ENCODE results near the gene COL11A1.

The COL11A1 gene

DNA sequence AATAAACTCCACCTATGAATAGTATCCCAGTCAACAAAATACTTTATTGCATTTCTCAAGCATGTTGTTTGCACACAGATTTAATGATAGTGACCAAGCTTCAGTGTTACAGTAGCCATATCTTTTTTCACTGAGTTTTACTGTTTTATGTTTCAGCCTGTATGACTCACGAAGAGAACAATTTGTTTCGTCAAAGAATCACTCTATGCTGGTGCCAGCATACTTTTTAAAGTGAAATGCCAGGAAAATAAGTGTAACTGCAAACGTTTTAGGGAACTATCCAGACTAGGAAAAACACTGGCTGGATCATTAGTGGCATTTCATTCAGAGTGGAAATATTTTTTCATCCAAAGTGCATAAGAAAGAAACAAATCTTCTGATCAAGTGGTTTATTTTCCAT is 210.8 kb downstream of the COL11A1 start:
- DNase-seq: peak in 1 of 2 experiments; percentile 38

DNA sequence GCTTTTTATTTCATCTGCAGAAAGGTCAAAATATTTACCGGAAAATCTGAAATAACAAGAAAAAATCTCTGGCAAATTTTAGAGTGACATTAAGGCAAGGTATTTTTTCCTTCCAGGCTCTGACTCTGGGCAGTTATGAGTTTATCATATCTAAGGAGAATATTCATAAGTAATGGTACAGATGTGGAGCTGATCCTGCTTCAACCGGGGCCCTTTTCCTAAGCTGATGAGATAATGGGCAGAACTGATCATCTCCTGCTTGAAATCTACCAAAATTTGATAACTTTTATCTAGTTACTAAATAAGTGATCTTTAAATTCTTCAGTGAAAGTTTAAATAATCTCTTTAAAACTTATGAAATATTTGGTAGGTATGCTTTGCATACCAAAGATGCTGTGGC is 211.6 kb downstream of the COL11A1 start:
- no peak for DNase-seq

DNA sequence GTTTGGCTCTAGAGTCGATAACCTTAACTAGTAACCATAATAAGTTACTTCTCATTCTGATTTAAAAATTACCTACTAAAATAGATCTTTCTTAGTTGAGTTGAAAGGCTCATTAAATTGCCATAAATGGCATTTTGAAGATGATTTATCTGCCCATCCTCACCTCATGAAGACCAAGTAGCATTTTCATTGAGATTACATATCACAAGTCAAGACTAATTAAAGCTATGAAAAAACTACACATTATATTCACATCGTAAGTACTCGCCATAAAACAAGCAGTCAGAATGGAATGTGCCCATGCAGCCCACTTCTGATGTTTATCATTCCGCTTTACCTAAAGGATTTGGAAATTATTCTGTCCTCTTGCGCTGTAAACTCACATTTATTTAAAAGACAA is 212.0 kb downstream of the COL11A1 start:
- DNase-seq: no peak

DNA sequence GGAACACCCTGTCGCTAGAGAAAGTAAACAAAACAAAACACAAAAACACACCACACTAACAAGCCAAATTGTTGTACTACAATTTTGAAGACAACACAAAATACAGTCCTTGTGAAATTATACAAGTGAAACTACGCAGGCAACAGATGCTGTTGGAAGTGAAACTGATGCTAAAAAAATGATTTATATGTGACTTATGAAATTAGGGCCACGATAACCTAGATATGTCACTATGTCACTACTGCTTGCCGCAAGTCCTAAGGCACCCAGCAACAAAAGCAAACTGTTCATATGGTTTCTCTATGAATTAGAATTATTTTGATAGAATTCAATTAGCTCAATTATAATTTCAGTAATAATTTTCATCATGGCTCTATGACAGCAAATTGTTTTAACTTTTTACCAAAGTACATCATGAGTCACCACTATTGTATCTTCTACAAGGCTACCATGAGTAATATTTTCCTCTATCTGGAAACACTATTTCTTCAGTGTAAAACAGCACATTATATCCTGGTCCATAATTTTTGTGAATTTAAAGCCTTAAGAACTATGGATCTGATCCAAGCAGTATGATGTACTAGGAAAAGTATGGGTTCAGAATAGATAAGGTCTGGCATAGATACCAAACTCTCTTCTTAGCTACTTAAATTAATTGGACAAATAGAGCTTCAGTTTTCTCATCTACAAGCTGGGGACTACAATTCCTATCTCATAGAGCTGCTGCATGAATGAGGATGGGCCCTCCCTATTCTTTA is 216.3 kb downstream of the COL11A1 start:
- DNase-seq: peak; percentile 13 to 37

DNA sequence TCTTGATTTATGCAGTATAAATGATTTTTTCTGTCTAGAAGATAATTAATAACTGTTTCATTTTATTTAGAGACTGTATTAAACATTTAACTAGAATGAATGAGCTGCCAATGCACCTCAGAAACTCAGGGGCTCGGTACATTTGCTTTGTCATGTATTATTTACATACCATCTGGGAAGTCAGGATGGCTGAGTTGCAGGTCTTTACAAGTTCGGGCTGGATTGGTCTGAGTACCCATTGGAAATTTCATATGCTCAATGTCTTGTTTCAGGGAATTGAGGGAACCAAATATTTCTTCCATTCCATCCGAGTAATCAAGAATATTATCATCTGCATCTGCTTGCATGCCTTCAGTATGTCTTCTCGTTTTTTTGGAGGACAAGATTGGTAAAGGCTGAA is 221.7 kb downstream of the COL11A1 start:
- DNase-seq: no peak

DNA sequence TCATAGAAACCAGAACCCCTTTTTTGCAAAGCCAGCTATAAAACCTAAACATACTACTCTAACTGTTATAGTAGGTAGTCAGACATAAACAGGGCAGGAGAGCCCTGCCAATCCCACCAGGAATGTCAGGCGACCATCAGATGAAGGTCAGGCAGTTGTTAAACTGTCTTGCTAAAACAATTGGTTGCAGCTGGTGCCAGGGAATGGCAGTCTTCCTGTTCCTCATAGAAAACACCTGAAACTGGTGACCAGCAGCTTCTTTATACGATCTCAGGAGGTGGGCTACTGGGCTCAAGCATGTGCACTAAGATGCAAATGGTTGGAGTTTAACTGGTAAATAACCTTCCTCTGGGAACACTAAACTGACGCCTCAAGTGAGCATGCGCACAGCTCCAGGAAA is 224.1 kb downstream of the COL11A1 start:
- DNase-seq: no peak

DNA sequence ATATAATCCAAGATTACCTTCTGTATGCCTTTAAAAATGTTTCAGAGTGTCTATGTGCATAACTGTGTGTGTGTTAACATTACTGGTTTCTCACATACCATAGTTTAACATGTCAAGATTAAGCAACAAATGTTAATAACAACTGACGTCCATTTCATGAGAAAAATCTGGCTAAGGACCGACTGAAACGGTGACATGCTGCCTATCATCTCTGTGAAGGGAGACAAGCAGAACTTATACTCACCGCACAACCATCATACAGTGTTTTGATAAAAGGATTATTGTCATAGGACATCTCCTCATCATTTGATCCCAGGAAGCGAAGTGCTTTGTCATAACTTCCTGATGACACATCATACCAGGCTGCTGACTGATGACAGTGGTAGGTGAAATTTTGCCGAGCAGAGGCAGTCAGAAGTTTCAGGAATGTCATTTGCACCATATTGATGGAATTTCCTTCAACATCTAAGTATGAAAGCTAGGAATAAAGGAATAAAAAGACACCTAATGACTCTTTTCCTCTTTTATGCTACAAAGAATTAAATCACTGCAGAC is 228.8 kb downstream of the COL11A1 start:
- DNase-seq: peak; percentile 56 to 89

DNA sequence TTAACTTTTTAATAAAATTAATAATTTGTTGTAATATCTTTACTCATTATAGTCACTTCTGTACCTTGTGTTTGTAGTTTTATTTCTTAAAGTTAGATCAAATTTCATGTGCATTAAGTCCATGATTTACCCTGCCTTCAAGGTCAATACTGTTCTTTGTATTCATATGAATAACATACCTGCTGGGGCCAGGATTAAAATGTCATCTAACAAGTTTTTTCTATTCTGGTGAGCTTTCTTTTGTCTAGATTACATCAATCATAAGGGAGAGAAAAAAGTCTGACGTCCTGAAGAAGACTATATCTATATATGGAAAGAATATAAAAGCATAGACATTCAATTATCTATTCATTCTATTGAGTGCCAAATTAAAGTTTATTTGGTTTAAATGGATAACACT is 232.6 kb downstream of the COL11A1 start:
- no peak for DNase-seq

DNA sequence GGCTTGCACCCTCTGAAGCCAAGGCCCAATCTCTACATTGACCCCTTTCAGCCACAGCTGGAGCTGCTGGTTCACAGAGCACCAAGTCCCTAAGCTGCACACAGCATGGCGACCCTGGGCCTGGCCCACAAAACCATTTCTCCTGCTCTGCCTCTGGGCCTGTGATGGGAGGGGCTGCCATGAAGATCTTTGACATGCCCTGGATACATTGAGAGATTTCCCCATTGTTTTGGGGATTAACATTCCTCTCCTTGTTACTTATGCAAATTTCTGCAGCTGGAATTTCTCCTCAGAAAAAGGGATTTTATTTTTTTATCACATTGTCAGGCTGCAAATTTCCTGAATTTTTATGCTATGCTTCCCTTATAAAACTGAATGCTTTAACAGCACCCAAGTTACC is 235.8 kb downstream of the COL11A1 start:
- DNase-seq: no peak

DNA sequence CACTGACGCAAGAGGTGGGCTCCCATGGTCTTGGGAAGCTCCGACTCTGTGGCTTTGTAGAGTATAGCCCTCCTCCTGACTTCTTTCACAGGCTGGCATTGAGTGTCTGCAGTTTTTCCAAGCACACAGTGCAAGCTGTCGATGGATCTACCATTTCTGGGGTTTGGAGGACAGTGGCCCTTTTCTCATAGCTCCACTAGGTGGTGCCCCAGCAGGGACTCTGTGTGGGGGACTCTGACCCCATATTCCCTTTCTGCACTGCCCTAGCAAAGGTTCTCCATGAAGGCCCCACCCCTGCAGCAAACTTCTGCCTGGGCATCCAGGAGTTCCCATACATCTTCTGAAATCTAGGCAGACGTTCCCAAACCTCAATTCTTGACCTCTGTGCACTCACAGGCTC is 236.2 kb downstream of the COL11A1 start:
- no peak for DNase-seq

DNA sequence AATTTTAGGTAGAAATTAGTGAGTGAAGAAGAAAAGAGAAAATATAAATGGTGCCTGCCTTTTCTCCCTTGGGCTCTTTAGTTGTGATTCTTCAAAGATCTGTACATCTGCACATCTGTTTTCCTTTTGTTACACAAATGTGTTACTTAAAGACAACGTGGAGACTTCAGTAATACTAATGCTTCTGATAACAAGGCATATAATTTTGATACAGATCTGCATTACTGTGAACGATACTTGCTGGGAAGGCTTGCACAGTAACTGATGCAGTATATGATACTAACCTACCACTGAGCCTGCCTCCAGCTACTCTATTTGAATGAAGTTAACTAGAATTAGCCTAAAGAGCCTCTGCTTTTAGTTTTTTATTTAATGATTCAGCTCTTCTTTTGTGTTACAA is 244.6 kb downstream of the COL11A1 start:
- no peak for DNase-seq

DNA sequence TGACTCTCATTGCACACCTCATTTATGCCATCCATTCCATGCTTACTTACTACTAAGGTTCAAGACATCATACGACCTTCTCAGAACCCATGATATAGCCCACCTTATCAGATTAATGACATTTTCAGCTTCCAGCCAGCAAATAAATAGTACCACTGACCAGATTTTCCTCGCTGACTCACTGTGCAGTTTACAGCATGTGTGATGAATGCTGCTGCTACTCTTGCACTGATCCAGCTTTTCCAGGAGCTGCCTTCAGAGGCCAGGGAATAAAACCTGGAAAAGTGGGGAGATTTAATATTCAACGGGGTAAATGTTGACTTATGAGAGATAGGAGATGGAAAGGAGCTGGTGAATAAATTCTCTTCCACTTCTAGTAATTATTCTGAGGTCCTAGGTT is 247.1 kb downstream of the COL11A1 start:
- no peak for DNase-seq

DNA sequence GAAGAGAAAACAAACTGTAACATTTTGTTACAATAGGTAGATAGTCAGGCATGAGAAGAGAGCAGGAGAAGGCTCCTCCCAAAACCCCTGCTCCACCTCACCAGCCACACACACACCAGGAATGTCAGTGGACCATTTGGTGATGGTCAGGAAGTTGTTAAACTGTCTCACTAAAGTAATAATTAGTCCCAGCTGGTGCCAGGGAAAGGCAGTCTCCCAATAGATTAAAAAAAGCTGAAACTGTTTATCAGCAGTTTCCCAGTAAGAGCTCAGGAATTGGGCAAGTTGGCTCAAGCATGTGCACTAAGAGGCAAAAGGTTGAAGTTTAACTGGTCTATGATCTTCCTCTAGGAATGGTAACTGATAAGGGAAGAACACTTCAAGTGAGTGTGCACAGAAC is 249.6 kb downstream of the COL11A1 start:
- DNase-seq: no peak

DNA sequence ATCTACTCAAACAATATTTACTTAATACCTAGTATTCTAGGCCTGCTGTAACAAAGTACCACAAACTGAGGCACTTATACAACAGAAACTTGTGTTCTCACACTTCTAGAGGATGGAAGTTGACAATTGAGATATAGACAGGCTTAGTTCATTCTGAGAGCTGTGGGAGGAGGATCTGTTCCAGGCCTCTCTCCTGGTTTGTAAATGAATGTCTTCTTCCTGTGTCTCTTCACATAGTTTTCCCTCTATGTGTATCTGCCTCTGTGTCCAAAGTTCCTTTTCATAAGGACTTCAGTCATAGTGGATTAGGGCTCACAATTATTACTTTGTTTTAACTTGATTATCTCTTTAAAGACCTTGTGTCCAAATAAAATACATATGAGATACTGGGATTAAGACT is 251.1 kb downstream of the COL11A1 start:
- no peak for DNase-seq

DNA sequence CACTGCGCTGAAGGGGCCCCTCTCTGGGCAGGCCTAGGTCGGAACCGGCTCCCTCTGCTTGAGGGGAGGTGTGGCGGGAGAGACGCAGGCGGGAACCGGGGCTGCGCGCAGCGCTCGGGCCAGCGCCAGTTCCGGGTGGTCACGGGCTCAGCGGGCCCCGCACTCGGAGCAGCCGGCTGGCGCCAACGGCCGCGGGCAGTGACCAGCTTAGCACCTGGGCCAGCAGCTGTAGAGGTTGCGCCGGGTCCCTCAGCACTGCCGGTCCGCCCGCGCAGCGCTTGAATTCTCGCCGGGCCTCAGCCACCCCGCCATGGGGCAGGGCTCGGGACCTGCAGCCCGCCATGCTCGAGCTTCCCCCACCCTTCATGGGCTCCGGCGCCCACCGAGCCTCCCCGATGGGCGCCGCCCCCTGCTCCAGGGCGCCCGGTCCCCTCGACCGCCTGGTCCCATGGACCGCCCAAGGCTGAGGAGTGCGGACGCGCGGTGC is 254.6 kb downstream of the COL11A1 start:
- DNase-seq: no peak

DNA sequence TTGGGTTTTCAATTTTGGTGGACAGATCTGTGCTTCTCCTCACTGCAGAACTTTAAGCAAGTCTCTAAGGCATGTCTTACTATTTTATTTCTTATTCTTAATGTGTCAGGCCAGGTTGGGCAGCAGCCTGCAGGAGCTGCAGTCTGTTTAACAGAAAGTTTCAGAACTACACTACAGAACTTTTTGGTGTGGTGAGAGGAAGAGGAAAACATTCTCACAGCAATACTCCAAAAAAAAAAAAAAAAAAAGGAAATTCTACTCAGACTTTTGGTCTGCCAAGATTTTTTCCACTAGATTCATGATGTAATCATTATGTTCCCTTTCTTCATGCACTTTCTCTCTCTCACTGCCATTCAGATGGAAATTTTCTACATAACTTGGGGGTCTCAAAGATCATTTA is 255.2 kb downstream of the COL11A1 start:
- no peak for DNase-seq

DNA sequence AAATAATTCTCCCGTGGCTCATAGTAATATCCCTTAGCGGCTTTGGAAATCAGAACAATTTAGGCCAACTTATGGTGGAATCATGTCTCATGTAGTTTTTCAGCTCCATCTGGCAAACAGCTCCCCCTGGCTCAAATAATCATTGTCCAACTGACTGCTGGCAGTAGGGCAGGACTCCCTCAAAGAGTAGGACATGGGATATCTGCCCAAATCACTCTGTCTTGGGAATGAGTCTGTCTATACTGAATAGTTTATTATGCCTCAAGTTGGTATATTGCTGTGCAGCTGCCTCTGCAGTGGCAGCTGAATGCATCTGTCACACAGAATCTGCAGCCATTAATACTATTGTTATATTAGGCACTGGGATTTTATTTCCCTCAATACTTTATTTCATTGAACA is 255.7 kb downstream of the COL11A1 start:
- DNase-seq: no peak

DNA sequence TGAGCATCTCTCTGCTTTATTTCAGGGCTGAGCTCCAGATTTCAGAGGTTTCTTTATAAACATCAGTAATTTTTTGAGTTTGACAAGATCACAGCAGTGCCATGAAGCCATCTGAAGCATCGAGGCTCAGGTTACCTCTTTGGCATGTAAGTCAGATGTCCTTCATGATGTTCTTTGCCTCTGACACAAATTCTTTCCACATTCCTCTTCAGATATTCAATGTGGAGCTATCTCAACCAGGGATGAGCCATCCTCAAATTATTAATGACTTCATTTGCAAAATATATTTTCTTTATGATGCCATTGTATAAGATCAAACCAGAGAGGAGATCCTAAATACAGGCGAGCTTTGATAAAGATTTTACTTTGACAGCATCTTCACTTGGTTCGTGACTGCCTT is 256.7 kb downstream of the COL11A1 start:
- no peak for DNase-seq

DNA sequence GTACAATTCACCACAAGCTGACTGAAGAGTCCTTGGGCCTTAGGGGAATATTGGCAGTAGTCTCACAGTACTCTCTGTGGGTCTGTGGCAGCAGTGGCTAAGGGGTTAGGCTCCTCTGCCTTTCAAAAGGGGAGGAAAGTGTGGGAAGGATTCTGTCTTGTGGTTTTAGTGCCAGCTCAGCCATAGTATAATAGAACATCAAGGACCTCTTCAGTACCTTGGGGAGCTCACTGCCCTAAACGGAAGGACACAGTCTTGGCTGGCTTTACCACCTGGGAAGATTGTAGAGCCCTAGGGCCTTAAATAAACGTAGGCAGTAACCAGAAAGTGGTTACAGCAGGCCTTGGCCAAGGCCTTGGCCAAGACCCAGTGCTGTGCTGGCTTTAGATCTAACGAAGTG is 265.7 kb downstream of the COL11A1 start:
- no peak for DNase-seq

DNA sequence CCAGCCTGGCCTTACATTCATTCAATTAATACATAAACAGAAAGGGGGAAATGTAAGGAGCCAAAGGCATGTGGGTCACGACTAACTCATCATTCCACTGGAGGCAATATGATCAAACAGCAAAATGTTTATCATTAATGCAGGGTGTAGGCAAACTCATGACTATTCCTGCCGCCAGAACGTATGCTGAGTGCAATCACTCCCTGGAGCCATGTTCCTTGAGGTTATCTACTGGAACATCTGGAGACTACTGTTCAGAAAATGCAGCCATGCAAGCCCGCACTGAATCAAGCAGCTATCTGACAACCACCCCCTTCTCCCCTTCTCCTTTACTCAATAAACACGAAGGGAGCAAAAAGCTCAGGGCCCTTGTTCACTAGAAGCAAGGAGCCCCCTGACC is 267.6 kb downstream of the COL11A1 start:
- no peak for DNase-seq

DNA sequence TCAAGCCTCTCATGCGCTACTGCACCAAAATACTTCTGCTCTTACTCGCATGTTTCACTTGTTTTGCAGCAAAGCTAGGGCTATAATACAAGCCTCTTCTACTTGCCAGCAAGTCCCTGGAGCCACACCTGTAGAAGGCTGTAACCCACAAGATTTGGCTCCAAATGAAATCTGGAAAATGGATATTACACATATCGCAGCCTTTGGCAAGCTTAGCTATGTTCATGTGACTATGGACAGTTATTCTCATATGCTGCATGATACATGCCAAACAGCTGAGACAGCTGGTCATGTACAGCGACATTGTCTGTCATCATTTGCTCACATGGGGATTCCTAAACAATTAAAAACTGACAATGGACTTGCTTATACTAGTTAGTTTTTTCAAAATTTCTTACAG is 270.3 kb downstream of the COL11A1 start:
- no peak for DNase-seq

DNA sequence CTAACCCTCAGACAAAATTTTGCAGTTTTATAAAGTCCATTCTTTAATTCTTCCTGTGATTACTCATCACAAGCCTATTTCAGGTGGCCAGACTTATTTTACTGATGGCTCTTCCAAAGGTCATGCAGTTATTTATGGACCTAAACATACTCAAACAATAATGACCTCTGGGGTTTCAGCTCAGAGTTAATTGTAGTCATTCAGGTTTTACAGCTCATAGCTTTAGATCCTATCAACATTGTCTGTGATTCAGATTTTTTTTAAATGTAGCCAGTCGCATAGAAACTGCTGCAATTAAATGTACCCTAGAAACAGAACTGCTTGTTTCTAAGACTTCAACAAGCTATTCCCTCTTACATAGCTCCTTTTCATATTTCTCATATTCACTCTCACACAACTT is 270.8 kb downstream of the COL11A1 start:
- no peak for DNase-seq

DNA sequence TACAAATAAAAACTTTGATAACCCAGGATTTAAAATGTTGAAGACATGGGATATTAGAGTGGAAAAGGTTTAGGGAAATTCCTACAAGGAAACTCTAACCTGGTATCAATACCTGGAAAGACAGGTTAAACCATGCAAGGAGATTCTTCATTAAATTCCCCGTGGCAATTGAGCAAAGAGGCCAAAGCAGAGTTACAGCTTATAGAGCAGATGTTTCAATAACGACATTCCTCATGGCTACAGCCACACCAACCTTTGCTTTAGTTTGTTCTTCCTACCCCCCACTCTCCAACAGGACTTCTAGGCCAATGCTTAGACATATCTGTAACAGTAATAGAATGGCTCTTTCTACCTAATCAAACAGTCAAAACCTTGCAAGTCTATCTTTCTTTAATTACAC is 271.3 kb downstream of the COL11A1 start:
- DNase-seq: no peak

DNA sequence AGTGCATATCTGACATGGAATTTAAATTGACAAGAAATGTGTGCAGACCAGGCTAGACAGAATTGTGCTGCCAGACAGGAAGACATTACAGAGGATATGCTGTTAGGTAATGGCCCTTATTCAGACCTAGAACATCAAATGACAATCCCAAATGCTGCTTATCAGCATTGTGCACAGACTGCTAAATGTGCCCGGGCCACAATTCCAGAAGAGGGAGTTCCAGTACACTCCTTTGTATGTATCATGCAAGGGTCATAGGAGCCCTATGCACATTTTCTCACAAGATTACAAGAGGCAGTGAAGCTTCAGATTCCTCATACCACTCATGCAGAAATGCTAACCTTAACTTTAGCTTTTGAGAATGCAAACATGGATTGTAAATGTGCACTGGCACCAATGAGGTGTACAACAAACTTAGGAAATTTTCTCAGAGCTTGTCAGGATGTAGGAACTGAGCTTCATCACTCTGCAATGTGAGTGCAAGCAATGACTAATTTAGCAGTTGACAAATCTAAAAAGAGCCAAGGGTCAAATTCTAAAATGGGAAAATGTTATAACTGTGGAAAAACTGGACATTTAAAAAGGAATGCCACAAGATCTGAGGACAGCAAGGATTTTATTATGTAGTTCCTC is 273.5 kb downstream of the COL11A1 start:
- DNase-seq: no peak

DNA sequence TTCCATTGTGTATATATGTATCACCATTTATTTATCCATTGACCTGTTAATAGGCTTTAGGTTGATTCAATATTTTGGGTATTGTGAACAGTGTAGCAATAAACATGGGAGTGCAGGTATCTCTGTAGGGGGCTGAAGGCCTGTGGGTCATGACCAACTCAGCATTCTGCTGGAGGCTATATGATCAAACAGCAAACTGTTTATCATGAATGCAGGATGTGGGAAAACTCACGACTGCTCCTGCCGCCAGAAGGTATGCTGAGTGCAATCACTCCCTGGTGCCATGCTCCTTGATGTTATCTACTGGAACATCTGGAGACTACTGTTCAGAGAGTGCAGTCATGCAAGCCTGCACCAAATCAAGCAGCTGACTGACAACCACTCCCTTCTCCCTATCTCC is 275.2 kb downstream of the COL11A1 start:
- DNase-seq: no peak
